Calu3 (cell line): ENCODE results near the gene TLCD5. TPM values are rescaled to one million over a fixed set of nuclear protein-coding genes. Genes with fewer than 3 reads are reported as not detected.

Experiments used
- BruUV-seq: library from RNA; stranded (reverse); fragments of 400-500 nt; replicated peaks from 2 replicates; lab custom pipeline; 2021; lab: Mats Ljungman, UMichigan
- CTCF ChIA-PET: fragments of 300-600 bp; sonication (Branson Sonifier 250); formaldehyde crosslinking; loops from one replicate; lab custom pipeline; 2022; ENCODE audit warnings: antibody characterized with exemption; lab: Charles Lee
- DNase-seq: peaks from one replicate; pipeline ENCODE4 v3.0.0; 2022
- H3K27ac Mint-ChIP-seq: one replicate; pipeline ENCODE4 v1.8.0; 2022; ENCODE audit warnings: mixed read lengths; ENCODE audit not compliant: unreplicated experiment
- H3K27me3 Mint-ChIP-seq: one replicate; pipeline ENCODE4 v1.8.0; 2022; ENCODE audit warnings: mixed read lengths; ENCODE audit not compliant: unreplicated experiment
- H3K36me3 Mint-ChIP-seq: one replicate; pipeline ENCODE4 v1.8.0; 2022; ENCODE audit warnings: mild to moderate bottlenecking, moderate library complexity, mixed read lengths; ENCODE audit not compliant: insufficient read depth, unreplicated experiment
- H3K4me1 Mint-ChIP-seq: one replicate; pipeline ENCODE4 v1.8.0; 2022; ENCODE audit warnings: mild to moderate bottlenecking, low read depth, mixed read lengths; ENCODE audit not compliant: unreplicated experiment
- H3K4me3 Mint-ChIP-seq: one replicate; pipeline ENCODE4 v1.8.0; 2022; ENCODE audit warnings: mild to moderate bottlenecking, low read depth, moderate library complexity, mixed read lengths; ENCODE audit not compliant: unreplicated experiment
- H3K9me3 Mint-ChIP-seq: one replicate; pipeline ENCODE4 v1.8.0; 2022; ENCODE audit warnings: low read depth, mixed read lengths; ENCODE audit not compliant: unreplicated experiment
- intact Hi-C: fragments of 100-400 bp; cut with micrococcal nuclease; formaldehyde crosslinking; loops from one replicate; pipeline ENCODE4 v1.10.0; 2022; ENCODE audit not compliant: unreplicated experiment
- total RNA-seq: library from RNA; stranded (reverse); gene quantifications from 2 replicates; pipeline ENCODE4 v1.2.3, GENCODE V29; 2022
- TF ChIP-seq, protein P1 (sequence below): fragments of 200-600 bp; IDR thresholded peaks from one replicate; pipeline ENCODE4 v1.8.0; 2022; ENCODE audit warnings: antibody characterized with exemption; ENCODE audit not compliant: unreplicated experiment

TLCD5 gene
- total RNA-seq, 1 experiment from 2014 or later: 4.9 TPM

DNA sequence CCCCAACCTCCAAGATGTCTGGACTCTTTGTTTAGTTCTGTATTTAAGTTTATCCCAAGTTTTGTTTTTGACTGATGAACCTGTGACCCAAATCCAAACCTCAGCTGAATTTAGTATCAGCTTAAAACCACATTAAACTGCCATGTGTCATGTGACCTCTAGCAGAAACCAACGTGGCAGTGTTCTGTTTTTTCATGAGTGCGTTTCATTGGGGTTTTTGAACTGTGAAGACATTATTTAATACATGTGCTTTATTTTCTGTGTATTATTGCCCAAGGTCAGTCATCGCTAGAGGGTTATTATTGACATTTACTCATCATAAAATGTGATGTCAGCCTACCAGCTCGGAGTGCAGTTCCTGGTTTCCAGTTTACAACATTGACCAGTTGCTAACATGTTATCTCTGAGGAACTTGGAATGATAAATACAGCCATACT lies 1.8 kb downstream of the TLCD5 start:
- BruUV-seq: no TSS peak
- H3K4me3 Mint-ChIP-seq: no peak overlapping the region
- no peaks in the 10 kb centered on the region for H3K9me3 Mint-ChIP-seq
- H3K36me3 Mint-ChIP-seq: peaks cover 19% of the 10 kb centered on the region
- H3K27ac Mint-ChIP-seq: no peak overlapping the region
- DNase-seq: no peak
- intact Hi-C loops: no loop called here
- peaks cover 23% of the 10 kb centered on the region for H3K4me1 Mint-ChIP-seq
- no peaks in the 10 kb centered on the region for H3K27me3 Mint-ChIP-seq
- TF ChIP-seq, protein P1, sequence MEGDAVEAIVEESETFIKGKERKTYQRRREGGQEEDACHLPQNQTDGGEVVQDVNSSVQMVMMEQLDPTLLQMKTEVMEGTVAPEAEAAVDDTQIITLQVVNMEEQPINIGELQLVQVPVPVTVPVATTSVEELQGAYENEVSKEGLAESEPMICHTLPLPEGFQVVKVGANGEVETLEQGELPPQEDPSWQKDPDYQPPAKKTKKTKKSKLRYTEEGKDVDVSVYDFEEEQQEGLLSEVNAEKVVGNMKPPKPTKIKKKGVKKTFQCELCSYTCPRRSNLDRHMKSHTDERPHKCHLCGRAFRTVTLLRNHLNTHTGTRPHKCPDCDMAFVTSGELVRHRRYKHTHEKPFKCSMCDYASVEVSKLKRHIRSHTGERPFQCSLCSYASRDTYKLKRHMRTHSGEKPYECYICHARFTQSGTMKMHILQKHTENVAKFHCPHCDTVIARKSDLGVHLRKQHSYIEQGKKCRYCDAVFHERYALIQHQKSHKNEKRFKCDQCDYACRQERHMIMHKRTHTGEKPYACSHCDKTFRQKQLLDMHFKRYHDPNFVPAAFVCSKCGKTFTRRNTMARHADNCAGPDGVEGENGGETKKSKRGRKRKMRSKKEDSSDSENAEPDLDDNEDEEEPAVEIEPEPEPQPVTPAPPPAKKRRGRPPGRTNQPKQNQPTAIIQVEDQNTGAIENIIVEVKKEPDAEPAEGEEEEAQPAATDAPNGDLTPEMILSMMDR: no peak
- CTCF ChIA-PET: no interaction called here

DNA sequence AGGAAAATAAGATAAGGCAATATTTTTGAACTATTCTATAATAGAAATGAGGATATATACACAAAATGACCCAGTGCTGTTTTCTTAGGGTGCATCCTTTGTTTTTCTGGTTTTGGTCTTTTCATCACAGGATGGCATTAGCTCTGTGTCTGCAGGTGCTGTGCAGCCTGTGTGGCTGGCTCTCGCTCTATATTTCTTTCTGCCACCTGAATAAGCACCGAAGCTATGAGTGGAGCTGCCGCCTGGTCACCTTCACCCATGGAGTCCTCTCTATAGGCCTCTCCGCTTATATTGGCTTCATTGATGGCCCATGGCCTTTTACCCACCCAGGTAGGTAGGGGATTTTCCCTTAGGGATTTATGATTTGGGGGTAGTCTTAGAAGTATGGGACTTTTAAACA lies 2.2 kb downstream of the TLCD5 start:
- TF ChIP-seq, protein P1: no peak
- no peaks in the 10 kb centered on the region for H3K9me3 Mint-ChIP-seq
- intact Hi-C loops: no loop called here
- no peak overlapping the region for H3K27ac Mint-ChIP-seq
- CTCF ChIA-PET: no interaction called here
- peaks cover 19% of the 10 kb centered on the region for H3K36me3 Mint-ChIP-seq
- BruUV-seq: no TSS peak
- no peak for DNase-seq
- peaks cover 25% of the 10 kb centered on the region for H3K4me1 Mint-ChIP-seq
- no peak overlapping the region for H3K4me3 Mint-ChIP-seq
- H3K27me3 Mint-ChIP-seq: no peaks in the 10 kb centered on the region

DNA sequence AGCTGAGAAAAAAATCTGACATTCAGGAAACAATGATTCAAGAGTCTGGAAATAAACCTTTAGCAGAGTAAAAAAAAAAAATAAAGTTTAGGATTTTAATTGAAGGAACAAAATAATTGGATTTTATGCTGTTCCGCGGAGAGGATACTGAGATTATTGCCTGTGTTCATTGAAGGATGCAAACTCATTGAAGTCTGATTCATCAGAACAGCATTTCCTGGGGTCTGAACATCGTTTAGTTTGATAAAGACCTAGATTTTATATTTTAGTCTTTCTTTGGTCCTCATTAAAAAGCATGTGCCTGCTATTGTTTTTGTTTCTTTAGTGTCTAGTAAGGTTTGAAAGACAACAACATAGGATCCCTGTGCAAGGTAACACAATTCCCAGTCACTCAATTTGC lies 4.5 kb downstream of the TLCD5 start:
- H3K27me3 Mint-ChIP-seq: no peaks in the 10 kb centered on the region
- TF ChIP-seq, protein P1: no peak
- CTCF ChIA-PET: no interaction called here
- peaks cover 19% of the 10 kb centered on the region for H3K36me3 Mint-ChIP-seq
- H3K4me3 Mint-ChIP-seq: no peak overlapping the region
- H3K27ac Mint-ChIP-seq: no peak overlapping the region
- H3K9me3 Mint-ChIP-seq: no peaks in the 10 kb centered on the region
- BruUV-seq: no TSS peak
- H3K4me1 Mint-ChIP-seq: peaks cover 25% of the 10 kb centered on the region
- no peak for DNase-seq
- intact Hi-C loops: no loop called here

DNA sequence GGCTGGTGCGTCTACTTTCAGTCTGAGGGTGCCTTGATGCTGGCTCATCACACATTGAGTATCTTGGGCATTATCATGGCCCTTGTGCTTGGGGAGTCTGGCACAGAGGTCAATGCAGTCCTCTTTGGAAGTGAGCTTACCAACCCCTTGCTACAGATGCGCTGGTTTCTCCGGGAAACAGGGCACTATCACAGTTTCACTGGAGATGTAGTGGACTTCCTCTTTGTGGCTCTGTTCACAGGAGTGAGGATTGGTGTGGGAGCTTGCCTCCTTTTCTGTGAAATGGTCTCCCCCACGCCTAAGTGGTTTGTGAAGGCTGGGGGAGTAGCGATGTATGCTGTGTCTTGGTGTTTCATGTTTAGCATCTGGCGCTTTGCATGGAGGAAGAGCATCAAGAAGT lies 4.9 kb downstream of the TLCD5 start:
- CTCF ChIA-PET: no interaction called here
- TF ChIP-seq, protein P1: no peak
- H3K36me3 Mint-ChIP-seq: peaks cover 14% of the 10 kb centered on the region
- no peak overlapping the region for H3K27ac Mint-ChIP-seq
- H3K27me3 Mint-ChIP-seq: no peaks in the 10 kb centered on the region
- H3K4me1 Mint-ChIP-seq: peaks cover 25% of the 10 kb centered on the region
- no peak overlapping the region for H3K4me3 Mint-ChIP-seq
- no peaks in the 10 kb centered on the region for H3K9me3 Mint-ChIP-seq
- DNase-seq: no peak
- BruUV-seq: no TSS peak
- intact Hi-C loops: loop anchor here (10.0 kb wide), 1 partner anchor 355 kb away; no protein-coding TSS in a partner anchor
